Adrenal gland (tissue), 12 donors: Measurements from ENCODE around the gene PRG2. TPM values are rescaled to one million over a fixed set of nuclear protein-coding genes. Genes with fewer than 3 reads are reported as not detected.

ENCODE experiments used
- DNase-seq, 7 donors: peaks; one replicate each; pipeline ENCODE4 v3.0.0-alpha.2; 2019 to 2020
- H3K27ac ChIP-seq, 5 donors: fragments of 200-600 bp; sonication (generic) in 4 of 5; 1 replicate in 3 of 5; 2 replicates in 2 of 5; pipeline versions ENCODE4 v1.5.1 to v1.8.0; 2016 to 2020; ENCODE audit warnings: mild to moderate bottlenecking in 1 of 5
- H3K27me3 ChIP-seq: fragments of 200-600 bp; 2 replicates; pipeline ENCODE4 v1.8.0; 2021
- H3K36me3 ChIP-seq, 2 donors: fragments of 200-600 bp; replicated peaks in 1 of 2; 1 replicate in 1 of 2; 2 replicates in 1 of 2; pipeline versions ENCODE4 v1.5.1 to v1.8.0; 2018 to 2022
- H3K4me1 ChIP-seq, 2 donors: fragments of 200-600 bp; replicated peaks in 1 of 2; 1 replicate in 1 of 2; 2 replicates in 1 of 2; pipeline versions ENCODE4 v1.5.1 to v1.8.0; 2018 to 2021
- H3K4me3 ChIP-seq, 4 donors: fragments of 200-600 bp; sonication (generic) in 3 of 4; one replicate each; pipeline ENCODE4 v1.5.1; 2016 to 2018
- H3K9me3 ChIP-seq, 3 donors: fragments of 200-600 bp; sonication (generic) in 1 of 3; replicated peaks in 1 of 3; 1 replicate in 2 of 3; 2 replicates in 1 of 3; pipeline versions ENCODE4 v1.5.1 to v1.8.0; 2016 to 2021
- POLR2A ChIP-seq, 2 donors: fragments of 450-650 bp; IDR thresholded peaks; one replicate each; pipeline ENCODE4 v1.6.1; 2017; ENCODE audit warnings: antibody characterized with exemption in 2 of 2, mild to moderate bottlenecking in 2 of 2, moderate library complexity in 1 of 2
- WGBS, 4 donors: extraction: QIAGEN DNeasy Blood & Tissue Kit in 2 of 4; methylation state at CpG; one replicate each; pipeline versions ENCODE4 v1.1.5 to v1.1.7; 2013 to 2017; 5-methylcytosine and 5-hydroxymethylcytosine counted together
- intact Hi-C, 2 donors: fragments of 100-400 bp; cut with DNase I; formaldehyde crosslinking; loops; one replicate each; pipeline versions ENCODE4 v1.14.1 to v1.15.0; 2022 to 2023
- polyA plus RNA-seq, 3 donors: library from polyadenylated mRNA; stranded (reverse); fragments of 200-250 nt in 2 of 3; fragments of 350-450 nt in 1 of 3; fragmentation: Illumina TruSeq in 1 of 3; extraction: RNeasy Lipid Tissue Mini Kit (QIAGEN cat#74804) in 1 of 3; gene quantifications; one replicate each; pipeline ENCODE4 v1.2.3, GENCODE V29; 2013 to 2014
- total RNA-seq, 9 donors: library from RNA; depleted of rRNA in 4 of 9; stranded (reverse); fragments of >200 nt in 4 of 9; fragments of 120-200 nt in 1 of 9; fragmentation: NEBNext Ultra II Directional in 1 of 9; extraction: Animal tissue kit (Norgen Biotek cat#: 25700) in 1 of 9; gene quantifications; one replicate each; pipeline versions ENCODE4 v1.1.0 to v1.2.4, GENCODE V29; 2013 to 2023
- TF ChIP-seq, protein P1 (sequence below), 6 experiments: fragments of 450-650 bp in 4 of 6; fragments of 200-600 bp in 2 of 6; sonication (generic) in 1 of 6; IDR thresholded peaks; 1 replicate in 5 of 6; 2 replicates in 1 of 6; pipeline versions ENCODE4 v1.5.1 to v1.8.0; 2016 to 2021; ENCODE audit warnings: antibody characterized with exemption in 6 of 6, mild to moderate bottlenecking in 2 of 6, moderate library complexity in 1 of 6
- donor health status: healthy with polysubstance abuse.
- donor health status: Bipolar disorder and iron deficiency.
- donor health status: DM: yes; HTN: yes; CAD: no.
- donor health status: DM: no; HTN: no; CAD: no.
- donor health status: DM: no; HTN: no; CAD: no.
- donor health status: DM: yes; HTN: yes; CAD: no.

Gene PRG2
- total and polyA plus RNA-seq, 12 donors: 0.24 to 0.97 (median 0.27) TPM; not detected in 8

GRCh38 chr11:57408771-57409170, 18.3 kb upstream of the PRG2 start:
- H3K4me1 ChIP-seq: peaks cover 0 to 10% of the 10 kb centered on the region in 2 donors
- WGBS, 4 donors: 81 to 89% (median 87%) methylated on average over 2 of the region's 2 CpGs
- H3K27ac ChIP-seq: no peak overlapping the region
- no peaks in the 10 kb centered on the region for H3K27me3 ChIP-seq
- H3K36me3 ChIP-seq: peaks cover 0 to 53% of the 10 kb centered on the region in 2 donors
- H3K4me3 ChIP-seq: no peak overlapping the region
- DNase-seq: no peak
- no peaks in the 10 kb centered on the region for H3K9me3 ChIP-seq
- TF ChIP-seq POLR2A (IDR thresholded peaks at IDR 0.05): no peak
- TF ChIP-seq, protein P1, sequence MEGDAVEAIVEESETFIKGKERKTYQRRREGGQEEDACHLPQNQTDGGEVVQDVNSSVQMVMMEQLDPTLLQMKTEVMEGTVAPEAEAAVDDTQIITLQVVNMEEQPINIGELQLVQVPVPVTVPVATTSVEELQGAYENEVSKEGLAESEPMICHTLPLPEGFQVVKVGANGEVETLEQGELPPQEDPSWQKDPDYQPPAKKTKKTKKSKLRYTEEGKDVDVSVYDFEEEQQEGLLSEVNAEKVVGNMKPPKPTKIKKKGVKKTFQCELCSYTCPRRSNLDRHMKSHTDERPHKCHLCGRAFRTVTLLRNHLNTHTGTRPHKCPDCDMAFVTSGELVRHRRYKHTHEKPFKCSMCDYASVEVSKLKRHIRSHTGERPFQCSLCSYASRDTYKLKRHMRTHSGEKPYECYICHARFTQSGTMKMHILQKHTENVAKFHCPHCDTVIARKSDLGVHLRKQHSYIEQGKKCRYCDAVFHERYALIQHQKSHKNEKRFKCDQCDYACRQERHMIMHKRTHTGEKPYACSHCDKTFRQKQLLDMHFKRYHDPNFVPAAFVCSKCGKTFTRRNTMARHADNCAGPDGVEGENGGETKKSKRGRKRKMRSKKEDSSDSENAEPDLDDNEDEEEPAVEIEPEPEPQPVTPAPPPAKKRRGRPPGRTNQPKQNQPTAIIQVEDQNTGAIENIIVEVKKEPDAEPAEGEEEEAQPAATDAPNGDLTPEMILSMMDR (IDR thresholded peaks at IDR 0.05): no peak
- intact Hi-C loops: no loop called here

GRCh38 chr11:57407941-57408475, 17.6 kb upstream of the PRG2 start:
- Histone ChIP-seq H3K4me3 (no peak overlapping the region), H3K27me3 (no peaks in the 10 kb centered on the region), H3K36me3 (peaks cover 0 to 46% of the 10 kb centered on the region in 2 donors), H3K27ac (no peak overlapping the region), H3K9me3 (no peaks in the 10 kb centered on the region), H3K4me1 (peaks cover 0 to 10% of the 10 kb centered on the region in 2 donors)
- no peak for TF ChIP-seq POLR2A (IDR thresholded peaks at IDR 0.05)
- TF ChIP-seq, protein P1 (IDR thresholded peaks at IDR 0.05): no peak
- intact Hi-C loops: no loop called here
- DNase-seq: no peak
- WGBS, 4 donors: 94 to 98% (median 95%) methylated on average over 8 of the region's 8 CpGs

- Histone ChIP-seq H3K4me3 (no peak overlapping the region), H3K27me3 (no peaks in the 10 kb centered on the region), H3K4me1 (peaks cover 0 to 10% of the 10 kb centered on the region in 2 donors), H3K36me3 (peaks cover 0 to 42% of the 10 kb centered on the region in 2 donors), H3K9me3 (no peaks in the 10 kb centered on the region), H3K27ac (no peak overlapping the region)
- 80 to 85% (median 83%) methylated on average over 9 of the region's 9 CpGs for WGBS, 4 donors
- intact Hi-C loops: no loop called here
- no peak for DNase-seq
- TF ChIP-seq POLR2A (IDR thresholded peaks at IDR 0.05): no peak
- TF ChIP-seq, protein P1 (IDR thresholded peaks at IDR 0.05): no peak
Observed at GRCh38 chr11:57407010-57407920, 16.8 kb upstream of the PRG2 start.

- Histone ChIP-seq H3K36me3 (peaks cover 0 to 38% of the 10 kb centered on the region in 2 donors), H3K9me3 (no peaks in the 10 kb centered on the region), H3K4me1 (peaks cover 0 to 10% of the 10 kb centered on the region in 2 donors), H3K27me3 (no peaks in the 10 kb centered on the region), H3K27ac (no peak overlapping the region), H3K4me3 (no peak overlapping the region)
- TF ChIP-seq, protein P1 (IDR thresholded peaks at IDR 0.05): no peak
- TF ChIP-seq POLR2A (IDR thresholded peaks at IDR 0.05): no peak
- intact Hi-C loops: no loop called here
- WGBS, 4 donors: 53 to 64% (median 60%) methylated on average over 4 of the region's 4 CpGs
- DNase-seq: no peak
Observed at GRCh38 chr11:57406337-57406904, 16.0 kb upstream of the PRG2 start.
